GM10248 (cell line): ENCODE measurements around the gene OTULIN.

ENCODE experiments used
- CTCF ChIA-PET: fragments of 300-600 bp; sonication (Branson Sonifier 250); formaldehyde crosslinking; extraction: SDS; loops from one replicate; lab custom pipeline; 2021; ENCODE audit warnings: antibody characterized with exemption; lab: Yijun Ruan, JAX
- POLR2A ChIA-PET: fragments of 350-650 bp; sonication (Branson Sonifier 250); formaldehyde crosslinking; extraction: SDS; loops from one replicate; lab custom pipeline; 2020; ENCODE audit warnings: antibody characterized with exemption; lab: Yijun Ruan, JAX
- DNase-seq: peaks from one replicate; pipeline ENCODE4 v3.0.0; 2012; ENCODE audit errors: extremely low spot score
- CTCF ChIP-seq: IDR thresholded peaks from 2 replicates; pipeline ENCODE4 v1.5.1; 2012; ENCODE audit warnings: mild to moderate bottlenecking, low read depth; ENCODE audit errors: extremely low read depth, missing control alignments, control extremely low read depth

The OTULIN gene

GRCh38 chr5:14739981-14740380, 75.5 kb downstream of the OTULIN start:
- no peak for DNase-seq
- no peak for TF ChIP-seq CTCF
- ChIA-PET CTCF (interaction anchor here (6.5 kb wide), 1 partner anchor 13 kb away, joined by 31 read pairs; no protein-coding TSS in a partner anchor), POLR2A (no interaction called here)

- TF ChIP-seq CTCF: no peak
- no peak for DNase-seq
- ChIA-PET POLR2A (no interaction called here), CTCF (interaction anchor here (6.5 kb wide), 1 partner anchor 14 kb away, joined by 31 read pairs; no protein-coding TSS in a partner anchor)
These were observed 76.6 kb downstream of the OTULIN start for GRCh38 chr5:14741131-14741530.

- ChIA-PET POLR2A (no interaction called here), CTCF (interaction anchor here (6.5 kb wide), 1 partner anchor 15 kb away, joined by 31 read pairs; no protein-coding TSS in a partner anchor)
- no peak for TF ChIP-seq CTCF
- no peak for DNase-seq
These were observed 77.4 kb downstream of the OTULIN start for GRCh38 chr5:14741801-14742440.

- POLR2A ChIA-PET: no interaction called here
These were observed 78.0 kb downstream of the OTULIN start for GRCh38 chr5:14742498-14742897.

GRCh38 chr5:14743601-14744295, 79.2 kb downstream of the OTULIN start:
- POLR2A ChIA-PET: no interaction called here
- DNase-seq: no peak
- CTCF ChIA-PET: interaction anchor here (1.0 to 6.5 kb wide), 6 partner anchors 10 to 260 kb away, joined by 3 to 31 read pairs (median 6); no protein-coding TSS in a partner anchor
- TF ChIP-seq CTCF: no peak

More at GRCh38 chr5:14742498-14742897, 78.0 kb downstream of the OTULIN start:
- no peak for DNase-seq
- CTCF ChIA-PET: interaction anchor here (1.3 to 6.5 kb wide), 2 partner anchors 13 to 15 kb away, joined by 3 to 31 read pairs; no protein-coding TSS in a partner anchor
- no peak for TF ChIP-seq CTCF
